Activated CD8-positive, alpha-beta memory T cell treated with anti-CD3 and anti-CD28 coated beads for 36 hours (primary cell): ENCODE measurements around the gene SLC17A2. TPM values are rescaled to one million over a fixed set of nuclear protein-coding genes. Genes with fewer than 3 reads are reported as not detected.

Experiments used
- CTCF ChIA-PET: fragments of 350-600 bp; sonication (Branson Sonifier 250); formaldehyde crosslinking; loops from one replicate; lab custom pipeline; 2021; ENCODE audit warnings: antibody characterized with exemption; lab: Charles Lee
- POLR2A ChIA-PET: fragments of 350-600 bp; sonication (Branson Sonifier 250); formaldehyde crosslinking; loops from one replicate; lab custom pipeline; 2021; ENCODE audit warnings: antibody characterized with exemption; lab: Charles Lee
- total RNA-seq, 2 experiments: library from RNA; stranded (reverse); gene quantifications; one replicate each; pipeline ENCODE4 v1.2.3, GENCODE V29; 2021

The SLC17A2 gene
- total RNA-seq, 2 experiments from 2014 or later, result not detected

GRCh38 chr6:25899123-25899522 lies 31.4 kb downstream of the SLC17A2 start:
- CTCF ChIA-PET, result interaction anchor here (1.3 to 1.8 kb wide), 2 partner anchors 93 to 111 kb away, joined by 5 read pairs; no protein-coding TSS in a partner anchor
- POLR2A ChIA-PET, result no interaction called here

- ChIA-PET CTCF (interaction anchor here (1.3 to 1.8 kb wide), 2 partner anchors 94 to 111 kb away, joined by 5 read pairs; no protein-coding TSS in a partner anchor), POLR2A (no interaction called here)
These were observed 32.1 kb downstream of the SLC17A2 start for GRCh38 chr6:25898289-25898977.

- POLR2A ChIA-PET, result no interaction called here
These were observed 34.2 kb downstream of the SLC17A2 start for GRCh38 chr6:25896252-25896651.

GRCh38 chr6:25895771-25896170 lies 34.7 kb downstream of the SLC17A2 start:
- POLR2A ChIA-PET, result no interaction called here
- CTCF ChIA-PET, result no interaction called here

More at GRCh38 chr6:25896252-25896651, 34.2 kb downstream of the SLC17A2 start:
- CTCF ChIA-PET, result no interaction called here

- CTCF ChIA-PET, result interaction anchor here (0.9 kb wide), 1 partner anchor 310 kb away, joined by 3 read pairs; no protein-coding TSS in a partner anchor
- POLR2A ChIA-PET, result no interaction called here
These were observed 36.7 kb downstream of the SLC17A2 start for GRCh38 chr6:25893778-25894177.

- CTCF ChIA-PET, result no interaction called here
- POLR2A ChIA-PET, result no interaction called here
These were observed 37.6 kb downstream of the SLC17A2 start for GRCh38 chr6:25892877-25893276.

GRCh38 chr6:25889877-25890853 lies 40.3 kb downstream of the SLC17A2 start:
- CTCF ChIA-PET, result interaction anchor here (0.6 kb wide), 1 partner anchor 100 kb away, joined by 3 read pairs; no protein-coding TSS in a partner anchor
- POLR2A ChIA-PET, result no interaction called here

GRCh38 chr6:25888626-25889025 lies 41.9 kb downstream of the SLC17A2 start:
- POLR2A ChIA-PET, result no interaction called here
- CTCF ChIA-PET, result no interaction called here

GRCh38 chr6:25886066-25886465 lies 44.4 kb downstream of the SLC17A2 start:
- ChIA-PET POLR2A (no interaction called here), CTCF (no interaction called here)

GRCh38 chr6:25883991-25884390 lies 46.5 kb downstream of the SLC17A2 start:
- ChIA-PET CTCF (no interaction called here), POLR2A (no interaction called here)

- CTCF ChIA-PET, result no interaction called here
These were observed 47.0 kb downstream of the SLC17A2 start for GRCh38 chr6:25883536-25883935.

GRCh38 chr6:25882051-25882496 lies 48.4 kb downstream of the SLC17A2 start:
- ChIA-PET CTCF (no interaction called here), POLR2A (interaction anchor here (0.6 kb wide), 1 partner anchor 292 kb away, joined by 3 read pairs; no protein-coding TSS in a partner anchor)

More at GRCh38 chr6:25883536-25883935, 47.0 kb downstream of the SLC17A2 start:
- POLR2A ChIA-PET, result no interaction called here

GRCh38 chr6:25880601-25881000 lies 49.9 kb downstream of the SLC17A2 start:
- CTCF ChIA-PET, result no interaction called here
- POLR2A ChIA-PET, result no interaction called here

GRCh38 chr6:25878721-25879322 lies 51.7 kb downstream of the SLC17A2 start:
- POLR2A ChIA-PET, result no interaction called here
- CTCF ChIA-PET, result no interaction called here

GRCh38 chr6:25875926-25876602 lies 54.4 kb downstream of the SLC17A2 start:
- ChIA-PET CTCF (interaction anchor here (0.6 kb wide), 1 partner anchor 261 kb away, joined by 3 read pairs; no protein-coding TSS in a partner anchor), POLR2A (no interaction called here)

- ChIA-PET POLR2A (no interaction called here), CTCF (interaction anchor here (0.6 kb wide), 1 partner anchor 260 kb away, joined by 3 read pairs; no protein-coding TSS in a partner anchor)
These were observed 55.0 kb downstream of the SLC17A2 start for GRCh38 chr6:25875563-25875905.

GRCh38 chr6:25874822-25875562 lies 55.5 kb downstream of the SLC17A2 start:
- CTCF ChIA-PET, result interaction anchor here (1.3 kb wide), 1 partner anchor 155 kb away, joined by 3 read pairs; no protein-coding TSS in a partner anchor
- POLR2A ChIA-PET, result no interaction called here

GRCh38 chr6:25874118-25874517 lies 56.4 kb downstream of the SLC17A2 start, which contains the start of gene SLC17A3:
Gene SLC17A3 (minus strand): TSS chr6:25874243. CDS start chr6:25868387, 5,856 bp downstream.
- CTCF ChIA-PET, result interaction anchor here (1.3 kb wide), 1 partner anchor 154 kb away, joined by 3 read pairs; no protein-coding TSS in a partner anchor
- POLR2A ChIA-PET, result no interaction called here
